Upper lobe of left lung (tissue), 4 donors: ENCODE data around the gene INO80D.

Experiments
- CTCF ChIP-seq, 6 experiments: fragments of 450-650 bp in 4 of 6; fragments of 200-600 bp in 2 of 6; sonication (generic) in 2 of 6; IDR thresholded peaks; one replicate each; pipeline ENCODE4 v1.5.1; 2016 to 2019; ENCODE audit warnings: antibody characterized with exemption in 6 of 6
- POLR2A ChIP-seq, 4 donors: fragments of 450-650 bp; IDR thresholded peaks; one replicate each; pipeline ENCODE4 v1.5.1; 2016 to 2017; ENCODE audit warnings: antibody characterized with exemption in 4 of 4, mild to moderate bottlenecking in 2 of 4

GRCh38 chr2:205952282-205952681 is 133.7 kb downstream of the INO80D start:
- TF ChIP-seq POLR2A (IDR thresholded peaks at IDR 0.05) (no peak), CTCF (IDR thresholded peaks at IDR 0.05) (no peak)
